ENCODE results near the gene SLC39A11.

- no peak for TF ChIP-seq CTCF (IDR thresholded peaks at IDR 0.05)
- TF ChIP-seq POLR2A (IDR thresholded peaks at IDR 0.05) = no peak
Measured at GRCh38 chr17:72745241-72745640, 347.2 kb downstream of the SLC39A11 start.

Data from testis (tissue), 2 donors.